Liver (tissue), 9 donors: ENCODE results near the gene IFIT1. TPM values are rescaled to one million over a fixed set of nuclear protein-coding genes. Genes with fewer than 3 reads are reported as not detected.

Source experiments
- DNase-seq: peaks from one replicate; pipeline ENCODE4 v3.0.0-alpha.2; 2017; ENCODE audit warnings: low spot score
- H3K27ac ChIP-seq, 2 donors: one replicate each; pipeline ENCODE4 v1.7.0; 2013; ENCODE audit warnings: inconsistent platforms in 2 of 2, low read length in 2 of 2, control low read depth in 1 of 2, low read depth in 1 of 2, mild to moderate bottlenecking in 1 of 2
- H3K27me3 ChIP-seq, 4 donors: one replicate each; pipeline versions ENCODE4 v1.6.1 to v1.7.0; 2013; ENCODE audit warnings: low read length in 3 of 4, inconsistent platforms in 1 of 4, mild to moderate bottlenecking in 1 of 4, moderate library complexity in 1 of 4; ENCODE audit not compliant: control insufficient read depth in 4 of 4, insufficient read depth in 4 of 4
- H3K36me3 ChIP-seq, 4 donors: one replicate each; pipeline versions ENCODE4 v1.6.1 to v1.7.0; 2013; ENCODE audit warnings: low read length in 3 of 4, mild to moderate bottlenecking in 3 of 4, low read depth in 1 of 4, moderate library complexity in 1 of 4; ENCODE audit not compliant: control insufficient read depth in 4 of 4, insufficient read depth in 3 of 4
- H3K4me1 ChIP-seq, 4 donors: one replicate each; pipeline versions ENCODE4 v1.6.1 to v1.7.0; 2013; ENCODE audit warnings: low read length in 3 of 4, mild to moderate bottlenecking in 3 of 4, moderate library complexity in 1 of 4; ENCODE audit not compliant: control insufficient read depth in 4 of 4, insufficient read depth in 4 of 4
- H3K4me3 ChIP-seq, 3 donors: one replicate each; pipeline versions ENCODE4 v1.6.1 to v1.7.0; 2013; ENCODE audit warnings: low read length in 3 of 3, control low read depth in 1 of 3, low read depth in 1 of 3, mild to moderate bottlenecking in 1 of 3
- H3K9ac ChIP-seq, 2 donors: one replicate each; pipeline ENCODE4 v1.7.0; 2013; ENCODE audit warnings: low read length in 2 of 2, mild to moderate bottlenecking in 2 of 2, moderate library complexity in 2 of 2, control low read depth in 1 of 2, low read depth in 1 of 2
- H3K9me3 ChIP-seq, 4 donors: one replicate each; pipeline versions ENCODE4 v1.6.1 to v1.7.0; 2013; ENCODE audit warnings: low read length in 3 of 4; ENCODE audit not compliant: control insufficient read depth in 4 of 4
- ATF3 ChIP-seq: IDR thresholded peaks from 2 replicates; pipeline ENCODE4 v1.6.1; 2016; ENCODE audit warnings: antibody characterized with exemption
- EGR1 ChIP-seq, 2 donors: IDR thresholded peaks; 2 replicates each; pipeline ENCODE4 v1.6.1; 2016 to 2018; ENCODE audit warnings: antibody characterized with exemption in 2 of 2, low read depth in 2 of 2
- FOXA1 ChIP-seq: IDR thresholded peaks from 2 replicates; pipeline ENCODE4 v1.6.1; 2016; ENCODE audit warnings: antibody characterized with exemption
- GABPA ChIP-seq, 2 donors: IDR thresholded peaks in 1 of 2; conservative IDR thresholded peaks in 1 of 2; 2 replicates each; pipeline ENCODE4 v1.6.1; 2016; ENCODE audit warnings: antibody characterized with exemption in 2 of 2, mild to moderate bottlenecking in 1 of 2, moderate library complexity in 1 of 2
- HNF4A ChIP-seq, 2 donors: conservative IDR thresholded peaks; 2 replicates each; pipeline ENCODE4 v1.6.1; 2016; ENCODE audit warnings: antibody characterized with exemption in 2 of 2, mild to moderate bottlenecking in 2 of 2
- HNF4G ChIP-seq: IDR thresholded peaks from 2 replicates; pipeline ENCODE4 v1.6.1; 2016; ENCODE audit warnings: antibody characterized with exemption
- JUND ChIP-seq, 2 donors: IDR thresholded peaks; 2 replicates each; pipeline ENCODE4 v1.6.1; 2016; ENCODE audit warnings: antibody characterized with exemption in 2 of 2
- MAX ChIP-seq: IDR thresholded peaks from 2 replicates; pipeline ENCODE4 v1.6.1; 2016; ENCODE audit warnings: antibody characterized with exemption
- REST ChIP-seq: IDR thresholded peaks from 2 replicates; pipeline ENCODE4 v1.6.1; 2016; ENCODE audit warnings: antibody characterized with exemption, mild to moderate bottlenecking
- RXRA ChIP-seq, 2 donors: IDR thresholded peaks; 2 replicates each; pipeline ENCODE4 v1.6.1; 2017 to 2018; ENCODE audit warnings: antibody characterized with exemption in 2 of 2, mild to moderate bottlenecking in 1 of 2
- TAF1 ChIP-seq: conservative IDR thresholded peaks from 2 replicates; pipeline ENCODE4 v1.6.1; 2016; ENCODE audit warnings: antibody characterized with exemption, mild to moderate bottlenecking
- YY1 ChIP-seq: IDR thresholded peaks from 2 replicates; pipeline ENCODE4 v1.6.1; 2016; ENCODE audit warnings: antibody characterized with exemption, mild to moderate bottlenecking
- ZBTB33 ChIP-seq: IDR thresholded peaks from 2 replicates; pipeline ENCODE4 v1.6.1; 2016; ENCODE audit warnings: antibody characterized with exemption
- WGBS: extraction: QIAGEN DNeasy Blood & Tissue Kit; methylation state at CpG from one replicate; pipeline ENCODE4 v1.1.7; 2013; 5-methylcytosine and 5-hydroxymethylcytosine counted together
- polyA plus RNA-seq, 2 donors: library from polyadenylated mRNA; stranded (reverse) in 1 of 2; unstranded in 1 of 2; fragments of 200-250 nt in 1 of 2; fragments of >200 nt in 1 of 2; fragmentation: Nextera tagmentation in 1 of 2; extraction: Ambion mirVana in 1 of 2; gene quantifications; one replicate each; pipeline versions ENCODE4 v1.2.1 to v1.2.3, GENCODE V29; 2013 to 2015
- total RNA-seq, 2 donors: library from RNA; depleted of rRNA; stranded (reverse); fragments of >200 nt; gene quantifications; one replicate each; pipeline ENCODE4 v1.2.3, GENCODE V29; 2014
- donor health status: healthy.
- donor health status: healthy.
- donor health status: healthy.
- donor health status: healthy.
- donor health status: healthy.

IFIT1 gene
- total and polyA plus RNA-seq, 4 donors = 8.1 to 17.5 (median 11.6) TPM

GRCh38 chr10:89392974-89393373 is 551 bp downstream of the IFIT1 start:
- WGBS = 12% methylated on average over 2 of the region's 2 CpGs
- Histone ChIP-seq H3K36me3 (no peaks in the 10 kb centered on the region), H3K9ac (peak overlapping the region; percentile 77 to 84), H3K27ac (peak overlapping the region; percentile 90 to 95), H3K27me3 (no peaks in the 10 kb centered on the region), H3K9me3 (no peaks in the 10 kb centered on the region), H3K4me1 (peaks cover 3 to 39% (median 16%) of the 10 kb centered on the region in 4 donors), H3K4me3 (peak overlapping the region; percentile 62 to 83 (median 83))
- TF ChIP-seq ATF3 (no peak), HNF4A (conservative IDR thresholded peaks at IDR 0.05) (peak in 1 of 2 donors; percentile 24)
- no peak for DNase-seq

GRCh38 chr10:89393898-89394297 is 1.5 kb downstream of the IFIT1 start:
- Histone ChIP-seq H3K9ac (peak overlapping the region in 1 of 2 donors; percentile 84), H3K9me3 (no peaks in the 10 kb centered on the region), H3K27me3 (no peaks in the 10 kb centered on the region), H3K4me3 (peak overlapping the region; percentile 18 to 83 (median 62)), H3K4me1 (peaks cover 3 to 39% (median 18%) of the 10 kb centered on the region in 4 donors), H3K27ac (no peak overlapping the region), H3K36me3 (no peaks in the 10 kb centered on the region)
- 22% methylated on average over 3 of the region's 3 CpGs for WGBS
- DNase-seq = no peak
- TF ChIP-seq TAF1 = no peak
- no peak for TF ChIP-seq EGR1 (IDR thresholded peaks at IDR 0.05; ENCODE audit: low read depth in 2 of 2)
- TF ChIP-seq FOXA1 = no peak
- TF ChIP-seq MAX = no peak
- TF ChIP-seq REST = no peak
- TF ChIP-seq RXRA (IDR thresholded peaks at IDR 0.05) = no peak
- TF ChIP-seq JUND (IDR thresholded peaks at IDR 0.05) = no peak
- no peak for TF ChIP-seq ATF3
- no peak for TF ChIP-seq GABPA (IDR thresholded peaks at IDR 0.05 in 1 of 2, conservative IDR thresholded peaks at IDR 0.05 in 1 of 2)
- TF ChIP-seq ZBTB33 = no peak
- TF ChIP-seq HNF4G = no peak
- no peak for TF ChIP-seq YY1
